Measurements from ENCODE around the gene NWD2. TPM values are rescaled to one million over a fixed set of nuclear protein-coding genes. Genes with fewer than 3 reads are reported as not detected.

NWD2 gene
- total RNA-seq, 1 experiment from 2014 or later = not detected

GRCh38 chr4:37216209-37216608, 28.3 kb upstream of the NWD2 start:
- no peaks in the 10 kb centered on the region for H3K27me3 ChIP-seq (ENCODE audit: insufficient read depth, low read depth)
- H3K9me3 ChIP-seq (ENCODE audit: insufficient read depth, low read depth) = no peaks in the 10 kb centered on the region; the same call in 1 of the 2 replicates
- H3K4me2 ChIP-seq = no peak overlapping the region
- POLR2A ChIA-PET (ENCODE audit: unreplicated experiment) = no interaction called here
- intact Hi-C loops (cut with micrococcal nuclease; ENCODE audit: unreplicated experiment) = no loop called here
- no peaks in the 10 kb centered on the region for H3K4me1 ChIP-seq (replicated peaks; ENCODE audit: insufficient read depth)
- H2AFZ ChIP-seq = no peak overlapping the region
- no peak overlapping the region for H3K4me3 ChIP-seq
- H3K79me2 ChIP-seq (ENCODE audit: low read depth) = no peaks in the 10 kb centered on the region
- no peak overlapping the region for H3K27ac ChIP-seq
- no TSS peak for BruUV-seq (replicated peaks)
- no peak for DNase-seq
- no peaks in the 10 kb centered on the region for H3K36me3 ChIP-seq (ENCODE audit: low read depth)
- CTCF ChIA-PET = no interaction called here
- no peaks in the 10 kb centered on the region for H3F3A ChIP-seq (ENCODE audit: insufficient read depth, low read depth)
- no peaks in the 10 kb centered on the region for H3K9me2 ChIP-seq (ENCODE audit: insufficient read depth)
- H4K20me1 ChIP-seq (ENCODE audit: insufficient read depth) = no peaks in the 10 kb centered on the region
- TF ChIP-seq, protein P1, sequence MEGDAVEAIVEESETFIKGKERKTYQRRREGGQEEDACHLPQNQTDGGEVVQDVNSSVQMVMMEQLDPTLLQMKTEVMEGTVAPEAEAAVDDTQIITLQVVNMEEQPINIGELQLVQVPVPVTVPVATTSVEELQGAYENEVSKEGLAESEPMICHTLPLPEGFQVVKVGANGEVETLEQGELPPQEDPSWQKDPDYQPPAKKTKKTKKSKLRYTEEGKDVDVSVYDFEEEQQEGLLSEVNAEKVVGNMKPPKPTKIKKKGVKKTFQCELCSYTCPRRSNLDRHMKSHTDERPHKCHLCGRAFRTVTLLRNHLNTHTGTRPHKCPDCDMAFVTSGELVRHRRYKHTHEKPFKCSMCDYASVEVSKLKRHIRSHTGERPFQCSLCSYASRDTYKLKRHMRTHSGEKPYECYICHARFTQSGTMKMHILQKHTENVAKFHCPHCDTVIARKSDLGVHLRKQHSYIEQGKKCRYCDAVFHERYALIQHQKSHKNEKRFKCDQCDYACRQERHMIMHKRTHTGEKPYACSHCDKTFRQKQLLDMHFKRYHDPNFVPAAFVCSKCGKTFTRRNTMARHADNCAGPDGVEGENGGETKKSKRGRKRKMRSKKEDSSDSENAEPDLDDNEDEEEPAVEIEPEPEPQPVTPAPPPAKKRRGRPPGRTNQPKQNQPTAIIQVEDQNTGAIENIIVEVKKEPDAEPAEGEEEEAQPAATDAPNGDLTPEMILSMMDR (conservative IDR thresholded peaks at IDR 0.05) = no peak
- no peak for TF ChIP-seq EZH2 (IDR thresholded peaks at IDR 0.05; ENCODE audit: low read depth)

- H3K4me1 ChIP-seq (replicated peaks; ENCODE audit: insufficient read depth) = no peaks in the 10 kb centered on the region
- no peak overlapping the region for H2AFZ ChIP-seq
- no peaks in the 10 kb centered on the region for H3K36me3 ChIP-seq (ENCODE audit: low read depth)
- CTCF ChIA-PET = no interaction called here
- no peak for TF ChIP-seq EZH2 (IDR thresholded peaks at IDR 0.05; ENCODE audit: low read depth)
- TF ChIP-seq, protein P1 (conservative IDR thresholded peaks at IDR 0.05) = no peak
- POLR2A ChIA-PET (ENCODE audit: unreplicated experiment) = no interaction called here
- H3K27me3 ChIP-seq (ENCODE audit: insufficient read depth, low read depth) = no peaks in the 10 kb centered on the region
- H3K9me3 ChIP-seq (ENCODE audit: insufficient read depth, low read depth) = no peaks in the 10 kb centered on the region
- BruUV-seq (replicated peaks) = no TSS peak
- H3K79me2 ChIP-seq (ENCODE audit: low read depth) = no peaks in the 10 kb centered on the region
- no peak overlapping the region for H3K4me3 ChIP-seq
- intact Hi-C loops (cut with micrococcal nuclease; ENCODE audit: unreplicated experiment) = no loop called here
- no peaks in the 10 kb centered on the region for H4K20me1 ChIP-seq (ENCODE audit: insufficient read depth)
- H3K9me2 ChIP-seq (ENCODE audit: insufficient read depth) = no peaks in the 10 kb centered on the region
- no peak overlapping the region for H3K4me2 ChIP-seq
- H3F3A ChIP-seq (ENCODE audit: insufficient read depth, low read depth) = no peaks in the 10 kb centered on the region
- no peak for DNase-seq
- H3K27ac ChIP-seq = no peak overlapping the region
Measured at GRCh38 chr4:37219242-37219641, 25.3 kb upstream of the NWD2 start.

GRCh38 chr4:37219990-37220389, 24.6 kb upstream of the NWD2 start:
- intact Hi-C loops (cut with micrococcal nuclease; ENCODE audit: unreplicated experiment) = no loop called here
- Histone ChIP-seq H3K27me3 (ENCODE audit: insufficient read depth, low read depth) (no peaks in the 10 kb centered on the region), H4K20me1 (ENCODE audit: insufficient read depth) (no peaks in the 10 kb centered on the region), H3K36me3 (ENCODE audit: low read depth) (no peaks in the 10 kb centered on the region), H2AFZ (no peak overlapping the region), H3K4me1 (replicated peaks; ENCODE audit: insufficient read depth) (no peaks in the 10 kb centered on the region), H3K9me3 (ENCODE audit: insufficient read depth, low read depth) (no peaks in the 10 kb centered on the region), H3K4me3 (no peak overlapping the region), H3K27ac (no peak overlapping the region), H3F3A (ENCODE audit: insufficient read depth, low read depth) (no peaks in the 10 kb centered on the region), H3K79me2 (ENCODE audit: low read depth) (no peaks in the 10 kb centered on the region), H3K9me2 (ENCODE audit: insufficient read depth) (no peaks in the 10 kb centered on the region), H3K4me2 (no peak overlapping the region)
- no TSS peak for BruUV-seq (replicated peaks)
- DNase-seq = no peak
- POLR2A ChIA-PET (ENCODE audit: unreplicated experiment) = no interaction called here
- CTCF ChIA-PET = no interaction called here
- TF ChIP-seq, protein P1 (conservative IDR thresholded peaks at IDR 0.05) = no peak
- no peak for TF ChIP-seq EZH2 (IDR thresholded peaks at IDR 0.05; ENCODE audit: low read depth)
